ENCODE data around the gene MCF2L.
"Not testable (repeated sequence)": the region's sequence is repeated elsewhere in the genome, so short reads cannot be mapped to it uniquely, and the experiment has no call there.

MCF2L gene

GRCh38 chr13:112968910-112969691 is at the start of gene MCF2L:
Gene MCF2L, plus strand, starts transcription at chr13:112969214. Its CDS starts 166 bp downstream, at chr13:112969380.
- no peak for DNase-seq

- DNase-seq = no peak
Observed at GRCh38 chr13:112923962-112924361, 45.1 kb upstream of the MCF2L start.

- no peak for DNase-seq
Observed at GRCh38 chr13:112924365-112924764, 44.6 kb upstream of the MCF2L start.

GRCh38 chr13:112926003-112926402 is 43.0 kb upstream of the MCF2L start:
- no peak for DNase-seq

GRCh38 chr13:112926993-112927392 is 42.0 kb upstream of the MCF2L start:
- DNase-seq = no peak

GRCh38 chr13:112928020-112928971 is 40.7 kb upstream of the MCF2L start:
- DNase-seq = no peak

GRCh38 chr13:112928972-112929782 is 39.8 kb upstream of the MCF2L start:
- DNase-seq = no peak

- no peak for DNase-seq
Observed at GRCh38 chr13:112929783-112930055, 39.3 kb upstream of the MCF2L start.

- DNase-seq = no peak
Observed at GRCh38 chr13:112930192-112930591, 38.8 kb upstream of the MCF2L start.

GRCh38 chr13:112931028-112931934 is 37.7 kb upstream of the MCF2L start:
- peak; percentile 35 for DNase-seq

- no peak for DNase-seq
Observed at GRCh38 chr13:112932971-112933370, 36.0 kb upstream of the MCF2L start.

- DNase-seq = no peak
Observed at GRCh38 chr13:112933649-112934048, 35.4 kb upstream of the MCF2L start.

- DNase-seq = no peak
Observed at GRCh38 chr13:112934078-112934477, 34.9 kb upstream of the MCF2L start.

GRCh38 chr13:112938680-112939079 is 30.3 kb upstream of the MCF2L start:
- no peak for DNase-seq

- no peak for DNase-seq
Observed at GRCh38 chr13:112940236-112940635, 28.8 kb upstream of the MCF2L start.

GRCh38 chr13:112941349-112941748 is 27.7 kb upstream of the MCF2L start:
- no peak for DNase-seq

- not testable (repeated sequence) for DNase-seq
Observed at GRCh38 chr13:112941765-112942164, 27.2 kb upstream of the MCF2L start.

- DNase-seq = peak; percentile 80
Observed at GRCh38 chr13:112942689-112943308, 26.2 kb upstream of the MCF2L start.

GRCh38 chr13:112943309-112944125 is 25.5 kb upstream of the MCF2L start:
- DNase-seq = no peak

GRCh38 chr13:112947796-112948195 is 21.2 kb upstream of the MCF2L start:
- no peak for DNase-seq

All from NCI-H1436 treated with DMSO at 0.1 percent for 48 hours (cell line).